Activated CD4-positive, alpha-beta memory T cell treated with anti-CD3 and anti-CD28 coated beads for 36 hours (primary cell): ENCODE data around the gene RPL36A. TPM values are rescaled to one million over a fixed set of nuclear protein-coding genes. Genes with fewer than 3 reads are reported as not detected.
A peak's percentile ranks its signal among the peaks of the same experiment; 100 is the strongest.

ENCODE experiments used
- CTCF ChIA-PET: fragments of 350-600 bp; sonication (Branson Sonifier 250); formaldehyde crosslinking; loops from one replicate; lab custom pipeline; 2021; ENCODE audit warnings: antibody characterized with exemption, inconsistent platforms; lab: Charles Lee
- POLR2A ChIA-PET: fragments of 350-600 bp; sonication (Branson Sonifier 250); formaldehyde crosslinking; loops from one replicate; lab custom pipeline; 2021; ENCODE audit warnings: antibody characterized with exemption; lab: Charles Lee
- DNase-seq: peaks from one replicate; pipeline ENCODE4 v3.0.0-alpha.2; 2020
- H3K27ac Mint-ChIP-seq: one replicate; pipeline ENCODE4 v1.8.0; 2021; ENCODE audit warnings: mixed read lengths
- H3K27me3 Mint-ChIP-seq: one replicate; pipeline ENCODE4 v1.8.0; 2021; ENCODE audit warnings: mixed read lengths
- H3K36me3 Mint-ChIP-seq: one replicate; pipeline ENCODE4 v1.8.0; 2021; ENCODE audit warnings: mixed read lengths
- H3K4me1 Mint-ChIP-seq: one replicate; pipeline ENCODE4 v1.8.0; 2021; ENCODE audit warnings: low read depth, mixed read lengths
- H3K4me3 Mint-ChIP-seq: one replicate; pipeline ENCODE4 v1.8.0; 2021; ENCODE audit warnings: mild to moderate bottlenecking, mixed read lengths
- H3K9me3 Mint-ChIP-seq: one replicate; pipeline ENCODE4 v1.8.0; 2021; ENCODE audit warnings: mixed read lengths
- intact Hi-C: fragments of 100-400 bp; cut with micrococcal nuclease; formaldehyde crosslinking; loops from one replicate; pipeline ENCODE4 v1.15.1; 2023
- total RNA-seq, 2 experiments: library from RNA; stranded (reverse); gene quantifications; one replicate each; pipeline ENCODE4 v1.2.3, GENCODE V29; 2021

Gene RPL36A
- total RNA-seq, 2 experiments from 2014 or later = 364 to 420 TPM

DNA sequence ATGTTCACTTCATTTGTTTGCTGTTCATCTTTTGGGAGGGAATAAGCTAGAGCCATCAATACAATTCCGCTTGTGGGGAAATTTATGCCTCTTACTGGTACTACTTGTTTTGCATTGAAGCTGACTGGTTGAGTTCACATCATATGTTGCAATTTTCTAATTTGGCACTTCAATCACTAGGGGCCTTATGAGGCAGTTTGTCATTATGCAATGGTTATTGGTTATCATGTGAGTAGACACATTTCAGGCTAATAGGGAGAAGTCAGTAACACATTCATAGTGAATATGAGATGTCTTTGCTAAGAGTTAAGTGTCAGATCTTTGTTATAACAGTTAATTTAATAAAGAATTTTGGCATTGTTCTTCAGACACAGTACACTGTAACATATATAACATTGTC lies 5.0 kb downstream of the RPL36A start:
- H3K9me3 Mint-ChIP-seq = no peaks in the 10 kb centered on the region
- H3K4me1 Mint-ChIP-seq = peaks cover 15% of the 10 kb centered on the region
- no peak for DNase-seq
- ChIA-PET CTCF (no interaction called here), POLR2A (interaction anchor here (1.2 kb wide), 2 partner anchors 12 to 17 kb away, joined by 3 to 4 read pairs; partner anchors contain the start of gene GLA)
- no peak overlapping the region for H3K4me3 Mint-ChIP-seq
- peak overlapping the region; percentile 45 for H3K27ac Mint-ChIP-seq
- intact Hi-C loops = no loop called here
- peaks cover 57% of the 10 kb centered on the region for H3K36me3 Mint-ChIP-seq
- H3K27me3 Mint-ChIP-seq = no peaks in the 10 kb centered on the region

GRCh38 chrX:101397779-101398178 lies 7.0 kb downstream of the RPL36A start:
- CTCF ChIA-PET = no interaction called here
- POLR2A ChIA-PET = interaction anchor here (1.3 kb wide), 1 partner anchor 10 kb away, joined by 4 read pairs; the partner anchor contains the start of genes GLA and HNRNPH2
- Mint-ChIP-seq H3K4me1 (peaks cover 12% of the 10 kb centered on the region), H3K9me3 (no peaks in the 10 kb centered on the region), H3K4me3 (no peak overlapping the region), H3K27me3 (no peaks in the 10 kb centered on the region), H3K36me3 (peaks cover 42% of the 10 kb centered on the region), H3K27ac (no peak overlapping the region)
- DNase-seq = no peak
- intact Hi-C loops = no loop called here

DNA sequence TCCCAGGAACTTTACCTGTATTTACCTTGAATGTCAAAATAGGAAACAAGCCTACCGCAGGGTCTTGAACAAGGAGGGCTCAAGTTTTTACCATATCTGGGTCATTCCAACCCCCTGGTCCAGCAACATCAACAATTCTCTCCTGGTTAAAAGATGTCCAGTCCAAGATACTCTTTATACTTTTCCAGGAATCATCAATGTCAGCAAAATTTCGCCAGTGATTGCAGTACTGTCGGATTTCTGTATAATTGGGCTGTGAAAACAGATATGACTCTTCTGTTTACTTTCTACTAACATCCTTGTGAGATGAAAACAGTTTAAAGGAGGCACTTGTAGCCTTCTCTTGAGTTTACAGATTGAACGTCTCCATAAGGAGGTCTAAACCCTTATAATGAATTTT lies 7.9 kb downstream of the RPL36A start:
- DNase-seq = no peak
- Mint-ChIP-seq H3K4me3 (no peak overlapping the region), H3K4me1 (peaks cover 5% of the 10 kb centered on the region), H3K36me3 (peaks cover 34% of the 10 kb centered on the region), H3K27me3 (no peaks in the 10 kb centered on the region), H3K27ac (no peak overlapping the region), H3K9me3 (no peaks in the 10 kb centered on the region)
- POLR2A ChIA-PET = interaction anchor here (1.3 kb wide), 1 partner anchor 9 kb away, joined by 4 read pairs; the partner anchor contains the start of genes GLA and HNRNPH2
- CTCF ChIA-PET = interaction anchor here (1.2 kb wide), 1 partner anchor 16 kb away, joined by 3 read pairs; no protein-coding TSS in a partner anchor
- intact Hi-C loops = no loop called here

- no peak overlapping the region for H3K4me3 Mint-ChIP-seq
- ChIA-PET CTCF (interaction anchor here (1.2 kb wide), 1 partner anchor 15 kb away, joined by 3 read pairs; no protein-coding TSS in a partner anchor), POLR2A (interaction anchor here (1.6 kb wide), 1 partner anchor 9 kb away, joined by 3 read pairs; the partner anchor contains the start of gene RPL36A)
- peaks cover 31% of the 10 kb centered on the region for H3K36me3 Mint-ChIP-seq
- H3K4me1 Mint-ChIP-seq = peaks cover 1% of the 10 kb centered on the region
- H3K27me3 Mint-ChIP-seq = no peaks in the 10 kb centered on the region
- DNase-seq = no peak
- H3K9me3 Mint-ChIP-seq = no peaks in the 10 kb centered on the region
- intact Hi-C loops = loop anchor here (10.0 kb wide), 1 partner anchor 1255 kb away; the partner anchor contains the start of gene GPRASP1
- no peak overlapping the region for H3K27ac Mint-ChIP-seq
Observed at GRCh38 chrX:101399825-101400224, 9.0 kb downstream of the RPL36A start.

DNA sequence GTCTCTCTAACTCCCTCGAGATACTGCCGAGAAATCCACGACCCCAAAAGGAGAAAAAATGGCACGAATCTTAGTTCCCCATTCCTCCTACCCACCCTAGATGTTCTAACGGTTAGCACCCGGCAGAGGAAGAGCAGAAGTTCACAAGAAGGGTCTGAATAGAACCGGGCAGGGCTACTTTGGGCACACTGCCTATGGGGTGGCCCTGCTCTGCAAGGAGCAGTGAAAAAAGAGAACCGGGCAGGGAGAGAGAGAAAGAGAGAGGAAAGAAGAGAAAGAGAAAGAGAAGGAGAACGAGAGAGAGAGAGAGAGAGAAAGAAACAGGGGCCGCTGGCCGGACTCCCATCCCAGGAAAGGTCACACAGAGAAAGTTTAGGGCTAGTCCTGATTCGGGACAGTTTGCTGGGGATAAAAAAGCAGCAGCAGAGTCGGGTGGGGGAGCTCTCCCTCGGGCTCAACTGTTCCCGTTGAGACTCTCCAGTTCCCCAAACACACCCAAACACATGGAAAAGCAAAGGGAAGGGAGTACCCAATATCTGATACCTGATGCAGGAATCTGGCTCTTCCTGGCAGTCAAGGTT lies 16.4 kb downstream of the RPL36A start:
- Mint-ChIP-seq H3K36me3 (peaks cover 18% of the 10 kb centered on the region), H3K9me3 (no peaks in the 10 kb centered on the region), H3K4me3 (peak overlapping the region; percentile 89), H3K27me3 (peaks cover 2% of the 10 kb centered on the region), H3K4me1 (peaks cover 19% of the 10 kb centered on the region), H3K27ac (peak overlapping the region; percentile 98)
- intact Hi-C loops = loop anchor here (5.0 to 10.0 kb wide), 2 partner anchors 310 to 1248 kb away; partner anchors contain the start of genes CENPI and GPRASP1
- CTCF ChIA-PET = no interaction called here
- no peak for DNase-seq
- POLR2A ChIA-PET = interaction anchor here (0.7 to 1.3 kb wide), 4 partner anchors 9 to 263 kb away, joined by 3 to 5 read pairs (median 4); partner anchors contain the start of gene RPL36A

DNA sequence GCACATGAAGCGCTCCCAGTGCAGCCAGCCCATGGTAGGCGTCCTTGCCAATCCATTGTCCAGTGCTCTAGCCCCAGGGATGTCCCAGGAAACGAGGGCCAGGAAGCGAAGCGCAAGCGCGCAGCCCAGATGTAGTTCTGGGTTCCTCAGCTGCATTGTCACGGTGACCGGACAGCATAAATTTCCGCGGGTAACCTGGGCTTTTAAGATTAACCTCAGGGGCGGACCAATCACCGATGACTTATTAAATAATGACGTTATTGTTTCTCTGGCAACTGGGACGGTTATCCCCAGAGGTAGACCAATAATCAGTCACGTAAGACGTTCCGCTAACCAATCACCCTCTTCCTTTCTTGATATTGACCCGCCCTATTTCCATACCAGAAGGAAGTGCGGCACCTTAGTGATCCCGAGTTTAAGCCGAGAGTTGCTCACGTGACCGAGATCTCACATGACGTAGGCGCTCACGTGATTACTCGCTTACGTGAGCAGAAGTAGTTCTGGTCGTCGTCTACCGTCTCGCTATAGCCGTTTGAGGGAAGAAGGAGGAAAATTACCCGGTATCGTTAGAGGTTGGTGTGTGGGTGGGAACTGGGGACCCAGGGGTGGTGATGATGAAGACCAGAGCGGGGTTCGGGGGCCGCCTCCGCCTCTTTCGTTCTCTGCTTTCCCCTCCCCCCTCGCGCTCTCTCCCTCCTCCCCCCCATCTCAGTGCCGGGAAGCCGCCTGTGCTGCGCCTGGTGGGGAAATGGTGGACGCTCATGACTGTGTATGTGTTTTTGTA lies 17.1 kb downstream of the RPL36A start, which contains the start of the genes GLA and HNRNPH2:
Gene GLA (minus strand): TSS at position 178 of the 784 bp plus-strand sequence. CDS start 22 bp downstream, at position 156.
Gene HNRNPH2 (plus strand): TSS at position 475 of the 784 bp plus-strand sequence. CDS start 3,767 bp downstream, outside the sequence.
- Mint-ChIP-seq H3K4me3 (peak within 1 kb of the TSS; percentile 89), H3K27me3 (peaks cover 2% of the 10 kb centered on the region), H3K4me1 (peaks cover 25% of the 10 kb centered on the region), H3K36me3 (peaks cover 18% of the 10 kb centered on the region), H3K9me3 (no peaks in the 10 kb centered on the region), H3K27ac (peak within 1 kb of the TSS; percentile 98)
- DNase-seq = peak; percentile 94
- ChIA-PET CTCF (no interaction called here), POLR2A (interaction anchor here (0.7 to 1.3 kb wide), 4 partner anchors 10 to 262 kb away, joined by 3 to 5 read pairs (median 4); partner anchors contain the start of gene RPL36A)
- intact Hi-C loops = loop anchor here (1.0 to 10.0 kb wide), 6 partner anchors 10 to 1247 kb away; partner anchors contain the start of genes CENPI, GPRASP1, TIMM8A and ZMAT1

DNA sequence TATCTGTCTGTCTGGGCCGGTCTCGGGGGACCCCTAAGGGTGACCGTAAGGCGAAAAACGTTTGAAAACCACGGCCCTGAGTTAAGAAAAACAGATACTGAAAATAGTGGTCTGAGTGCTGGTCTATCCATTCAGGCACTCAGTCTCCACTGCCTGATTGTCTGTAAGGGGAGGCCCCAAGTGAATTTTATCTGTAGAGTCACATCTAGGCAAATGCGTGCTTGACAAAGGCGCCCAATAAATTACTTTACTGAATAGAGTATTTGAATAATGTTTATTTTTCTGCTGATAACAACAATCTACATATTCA lies 17.7 kb downstream of the RPL36A start:
- ChIA-PET POLR2A (no interaction called here), CTCF (no interaction called here)
- H3K36me3 Mint-ChIP-seq = peaks cover 18% of the 10 kb centered on the region
- H3K4me3 Mint-ChIP-seq = peak overlapping the region; percentile 89
- intact Hi-C loops = loop anchor here (1.0 to 10.0 kb wide), 6 partner anchors 10 to 1246 kb away; partner anchors contain the start of genes CENPI, GPRASP1, TIMM8A and ZMAT1
- peaks cover 2% of the 10 kb centered on the region for H3K27me3 Mint-ChIP-seq
- no peaks in the 10 kb centered on the region for H3K9me3 Mint-ChIP-seq
- H3K4me1 Mint-ChIP-seq = peaks cover 28% of the 10 kb centered on the region
- H3K27ac Mint-ChIP-seq = peak overlapping the region; percentile 98
- DNase-seq = no peak

- no peak for DNase-seq
- H3K4me1 Mint-ChIP-seq = peaks cover 30% of the 10 kb centered on the region
- peaks cover 18% of the 10 kb centered on the region for H3K36me3 Mint-ChIP-seq
- H3K27ac Mint-ChIP-seq = peak overlapping the region; percentile 98
- H3K4me3 Mint-ChIP-seq = peak overlapping the region; percentile 89
- H3K9me3 Mint-ChIP-seq = no peaks in the 10 kb centered on the region
- ChIA-PET POLR2A (interaction anchor here (0.6 kb wide), 1 partner anchor 14 kb away, joined by 3 read pairs; no protein-coding TSS in a partner anchor), CTCF (no interaction called here)
- peaks cover 2% of the 10 kb centered on the region for H3K27me3 Mint-ChIP-seq
- intact Hi-C loops = loop anchor here (5.0 to 10.0 kb wide), 2 partner anchors 312 to 1246 kb away; partner anchors contain the start of genes CENPI and GPRASP1
Observed at GRCh38 chrX:101409043-101409442, 18.2 kb downstream of the RPL36A start.

DNA sequence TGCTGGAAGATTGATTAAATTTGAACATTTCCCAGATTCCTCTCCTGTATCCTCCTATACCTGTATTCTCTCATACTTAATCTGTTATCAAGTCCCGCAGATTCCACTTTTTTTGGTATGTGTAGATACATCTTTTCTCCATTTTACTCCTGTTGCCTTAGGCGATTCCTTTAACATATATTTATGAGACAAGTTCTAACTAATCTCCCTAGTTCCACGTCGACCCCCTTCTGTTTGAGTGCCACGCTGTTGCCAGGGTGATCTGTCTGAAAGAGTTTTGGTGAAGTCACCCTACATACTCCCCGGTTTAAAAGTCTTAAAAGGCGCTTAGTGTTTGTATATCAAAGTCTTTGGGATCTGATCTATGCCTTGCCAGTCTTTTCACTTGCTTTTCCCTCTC lies 19.6 kb downstream of the RPL36A start:
- ChIA-PET POLR2A (no interaction called here), CTCF (no interaction called here)
- peaks cover 16% of the 10 kb centered on the region for H3K36me3 Mint-ChIP-seq
- peaks cover 2% of the 10 kb centered on the region for H3K27me3 Mint-ChIP-seq
- H3K9me3 Mint-ChIP-seq = no peaks in the 10 kb centered on the region
- no peak for DNase-seq
- H3K4me3 Mint-ChIP-seq = peak overlapping the region; percentile 58
- intact Hi-C loops = loop anchor here (10.0 kb wide), 2 partner anchors 674 to 1454 kb away; no protein-coding TSS in a partner anchor
- H3K4me1 Mint-ChIP-seq = peaks cover 38% of the 10 kb centered on the region
- H3K27ac Mint-ChIP-seq = peak overlapping the region; percentile 66

- no peak for DNase-seq
- intact Hi-C loops = loop anchor here (10.0 kb wide), 2 partner anchors 673 to 1453 kb away; no protein-coding TSS in a partner anchor
- no peaks in the 10 kb centered on the region for H3K9me3 Mint-ChIP-seq
- H3K4me1 Mint-ChIP-seq = peaks cover 39% of the 10 kb centered on the region
- no peak overlapping the region for H3K4me3 Mint-ChIP-seq
- H3K27ac Mint-ChIP-seq = no peak overlapping the region
- POLR2A ChIA-PET = no interaction called here
- H3K36me3 Mint-ChIP-seq = peaks cover 15% of the 10 kb centered on the region
- CTCF ChIA-PET = no interaction called here
- peaks cover 2% of the 10 kb centered on the region for H3K27me3 Mint-ChIP-seq
Observed at GRCh38 chrX:101411984-101412383, 21.2 kb downstream of the RPL36A start.
